Endothelial cell of umbilical vein (primary cell): Measurements from ENCODE around the gene MRPS35. TPM values are rescaled to one million over a fixed set of nuclear protein-coding genes. Genes with fewer than 3 reads are reported as not detected.

Experiments
- BruUV-seq: library from RNA; stranded (reverse); fragments of 400-500 nt; replicated peaks from 2 replicates; lab custom pipeline; 2021; lab: Mats Ljungman, UMichigan
- CTCF ChIA-PET: fragments of 300-600, 350-600 bp; sonication (Branson Sonifier 250); formaldehyde crosslinking; loops from one replicate; lab custom pipeline; 2021; ENCODE audit warnings: antibody characterized with exemption, inconsistent platforms; lab: Charles Lee
- POLR2A ChIA-PET: fragments of 300-600, 350-600 bp; sonication (Branson Sonifier 250); formaldehyde crosslinking; loops from one replicate; lab custom pipeline; 2021; ENCODE audit warnings: antibody characterized with exemption, inconsistent platforms; lab: Charles Lee
- DNase-seq: peaks from one replicate; pipeline ENCODE4 v3.0.0-alpha.2; 2011; ENCODE audit warnings: low read depth, low spot score
- FAIRE-seq: peaks from 2 replicates; lab custom pipeline; 2011; peaks lifted over from hg19 to GRCh38; lab: Jason Lieb, UNC
- H2AFZ ChIP-seq: 2 replicates; pipeline ENCODE4 v1.6.0; 2012; ENCODE audit warnings: low read depth, low read length, control low read depth, inconsistent platforms
- H3K27ac ChIP-seq: 2 replicates; pipeline ENCODE4 v1.5.1; 2011; ENCODE audit warnings: low read depth, mild to moderate bottlenecking, control low read depth, low read length, moderate library complexity; ENCODE audit not compliant: insufficient read depth
- H3K27me3 ChIP-seq, 2 experiments: 2 replicates each; pipeline versions ENCODE4 v1.6.0 to v1.6.1; 2011; ENCODE audit warnings: low read length in 2 of 2, mixed read lengths in 1 of 2; ENCODE audit not compliant: control insufficient read depth in 2 of 2, insufficient read depth in 2 of 2
- H3K36me3 ChIP-seq, 2 experiments: 2 replicates in 1 of 2; 3 replicates in 1 of 2; pipeline ENCODE4 v1.5.1; 2011; ENCODE audit warnings: low read length in 2 of 2, mild to moderate bottlenecking in 1 of 2, moderate library complexity in 1 of 2; ENCODE audit not compliant: control insufficient read depth in 2 of 2, insufficient read depth in 2 of 2; ENCODE audit errors: extremely low read depth in 1 of 2
- H3K4me1 ChIP-seq: 3 replicates; pipeline ENCODE4 v1.5.1; 2011; ENCODE audit warnings: mild to moderate bottlenecking, low read length; ENCODE audit not compliant: control insufficient read depth, insufficient read depth; ENCODE audit errors: extremely low read depth
- H3K4me2 ChIP-seq: 2 replicates; pipeline ENCODE4 v1.6.1; 2011; ENCODE audit warnings: low read length, control low read depth, mixed read lengths; ENCODE audit not compliant: insufficient read depth
- H3K4me3 ChIP-seq, 3 experiments: fragments of 200-600 bp in 1 of 3; sonication (generic), shearing (Covaris generic) in 1 of 3; replicated peaks in 1 of 3; 2 replicates each; pipeline ENCODE4 v1.5.1; 2011 to 2016; ENCODE audit warnings: control low read depth in 3 of 3, low read length in 3 of 3, mild to moderate bottlenecking in 2 of 3, inconsistent platforms in 1 of 3, low read depth in 1 of 3, moderate library complexity in 1 of 3; ENCODE audit not compliant: insufficient read depth in 1 of 3
- H3K79me2 ChIP-seq: 2 replicates; pipeline ENCODE4 v1.6.0; 2012; ENCODE audit warnings: low read length, inconsistent platforms; ENCODE audit not compliant: control insufficient read depth, insufficient read depth
- H3K9ac ChIP-seq: replicated peaks from 2 replicates; pipeline ENCODE3; 2011; ENCODE audit warnings: low read length, control low read depth; ENCODE audit not compliant: insufficient read depth; ENCODE audit errors: extremely low read depth
- H3K9me1 ChIP-seq: replicated peaks from 3 replicates; pipeline ENCODE4 v1.6.0; 2011; ENCODE audit warnings: mild to moderate bottlenecking, low read length; ENCODE audit not compliant: control insufficient read depth, insufficient read depth; ENCODE audit errors: extremely low read depth
- H3K9me3 ChIP-seq: replicated peaks from 2 replicates; pipeline ENCODE4 v1.5.1; 2012; ENCODE audit warnings: low read length, inconsistent platforms; ENCODE audit not compliant: control insufficient read depth, insufficient read depth
- H4K20me1 ChIP-seq: replicated peaks from 2 replicates; pipeline ENCODE3; 2011; ENCODE audit warnings: mild to moderate bottlenecking, low read length; ENCODE audit not compliant: control insufficient read depth, insufficient read depth; ENCODE audit errors: extremely low read depth
- CTCF ChIP-seq, 2 donors: IDR thresholded peaks; 1 replicate in 1 of 2; 2 replicates in 1 of 2; pipeline ENCODE4 v1.5.1; 2011; ENCODE audit warnings: low read length in 2 of 2, mild to moderate bottlenecking in 2 of 2, moderate library complexity in 2 of 2, control low read depth in 1 of 2, inconsistent platforms in 1 of 2, low read depth in 1 of 2; ENCODE audit not compliant: insufficient read depth in 1 of 2; ENCODE audit errors: extremely low read depth in 1 of 2
- EZH2 ChIP-seq: IDR thresholded peaks from 2 replicates; pipeline ENCODE4 v1.6.1; 2012; ENCODE audit warnings: borderline replicate concordance, low read depth, mild to moderate bottlenecking, moderate library complexity, low read length, inconsistent platforms; ENCODE audit not compliant: severe bottlenecking
- FOS ChIP-seq: IDR thresholded peaks from 2 replicates; pipeline ENCODE4 v1.6.1; 2011; ENCODE audit warnings: mild to moderate bottlenecking, low read length, moderate library complexity, borderline replicate concordance; ENCODE audit not compliant: insufficient read depth
- GATA2 ChIP-seq: IDR thresholded peaks from 2 replicates; pipeline ENCODE4 v1.7.0; 2011; ENCODE audit warnings: low read depth, mild to moderate bottlenecking, moderate library complexity, mixed read lengths, low read length; ENCODE audit not compliant: insufficient read length, insufficient read depth
- JUN ChIP-seq: IDR thresholded peaks from 2 replicates; pipeline ENCODE4 v1.6.1; 2011; ENCODE audit warnings: borderline replicate concordance, low read depth; ENCODE audit not compliant: insufficient read length, insufficient read depth
- MAX ChIP-seq: IDR thresholded peaks from 2 replicates; pipeline ENCODE4 v1.6.1; 2011; ENCODE audit not compliant: insufficient read depth, insufficient read length
- MYC ChIP-seq: IDR thresholded peaks from one replicate; pipeline ENCODE4 v1.6.1; 2011; ENCODE audit warnings: mild to moderate bottlenecking, low read depth, low read length
- POLR2A ChIP-seq: IDR thresholded peaks from 2 replicates; pipeline ENCODE4 v1.6.1; 2012; ENCODE audit warnings: low read depth, mild to moderate bottlenecking, control low read depth, low read length
- POLR2AphosphoS5 ChIP-seq: IDR thresholded peaks from 2 replicates; pipeline ENCODE4 v1.6.1; 2012; ENCODE audit warnings: low read depth, mild to moderate bottlenecking, control low read depth, low read length, moderate library complexity; ENCODE audit not compliant: insufficient read depth
- dilution Hi-C: fragments of 300-500 bp; cut with MboI; formaldehyde crosslinking; loops from one replicate; pipeline ENCODE4 v1.15.0; 2019; ENCODE audit warnings: low sequenced_read_pairs; ENCODE audit not compliant: extremely low pct_ligation_motif_present
- intact Hi-C: fragments of 100-400 bp; cut with micrococcal nuclease; formaldehyde crosslinking; loops from one replicate; pipeline ENCODE4 v1.10.0; 2022
- polyA plus RNA-seq, 4 experiments: library from polyadenylated mRNA; depleted of rRNA in 3 of 4; stranded (reverse) in 3 of 4; unstranded in 1 of 4; fragments of >200 nt; gene quantifications; 2 replicates each; pipeline versions ENCODE4 v1.2.1 to v1.2.3, GENCODE V29; 2011 to 2012; ENCODE audit warnings: missing spikeins in 1 of 4
- total RNA-seq: library from RNA; stranded (reverse); gene quantifications from 2 replicates; pipeline ENCODE4 v1.2.3, GENCODE V29; 2021

MRPS35 gene
- total and polyA plus RNA-seq, 2 donors (not counting 3 experiments of a cell fraction or from before 2014, with no cell fraction given): 22.7 to 38.6 TPM

GRCh38 chr12:27778206-27778605, 67.6 kb downstream of the MRPS35 start:
- Histone ChIP-seq H3K9ac (no peak overlapping the region), H2AFZ (no peak overlapping the region), H3K9me1 (no peaks in the 10 kb centered on the region), H3K4me1 (peaks cover 27% of the 10 kb centered on the region), H3K36me3 (no peaks in the 10 kb centered on the region), H3K4me2 (no peak overlapping the region), H4K20me1 (no peaks in the 10 kb centered on the region), H3K79me2 (peaks cover 24% of the 10 kb centered on the region), H3K4me3 (no peak overlapping the region), H3K27ac (no peak overlapping the region), H3K27me3 (no peaks in the 10 kb centered on the region), H3K9me3 (no peaks in the 10 kb centered on the region)
- dilution Hi-C loops (no loop called here), intact Hi-C loops (no loop called here)
- POLR2A ChIA-PET: no interaction called here
- DNase-seq (no peak), FAIRE-seq (no peak)
- no TSS peak for BruUV-seq
- TF ChIP-seq EZH2: no peak
- no peak for TF ChIP-seq MYC
- TF ChIP-seq MAX: no peak
- TF ChIP-seq CTCF (IDR thresholded peaks at IDR 0.05; ENCODE audit: extremely low read depth in 1 of 2, insufficient read depth in 1 of 2, low read depth in 1 of 2, low read length in 2 of 2): no peak
- no peak for TF ChIP-seq JUN
- TF ChIP-seq GATA2: no peak
- no peak for TF ChIP-seq FOS
- TF ChIP-seq POLR2AphosphoS5: no peak
- no peak for TF ChIP-seq POLR2A
- CTCF ChIA-PET: no interaction called here
